GM08714 (cell line): ENCODE results near the gene GFOD2.

Experiments
- H3K4me3 ChIP-seq: fragments of 200-500 bp; sonication (Bioruptor generic); 2 replicates; pipeline ENCODE4 v1.5.1; 2014; ENCODE audit warnings: mild to moderate bottlenecking, low read length, inconsistent platforms
- ZNF274 ChIP-seq: IDR thresholded peaks from 2 replicates; pipeline ENCODE4 v1.6.1; 2012; ENCODE audit warnings: mild to moderate bottlenecking, low read depth, low read length

The GFOD2 gene

DNA sequence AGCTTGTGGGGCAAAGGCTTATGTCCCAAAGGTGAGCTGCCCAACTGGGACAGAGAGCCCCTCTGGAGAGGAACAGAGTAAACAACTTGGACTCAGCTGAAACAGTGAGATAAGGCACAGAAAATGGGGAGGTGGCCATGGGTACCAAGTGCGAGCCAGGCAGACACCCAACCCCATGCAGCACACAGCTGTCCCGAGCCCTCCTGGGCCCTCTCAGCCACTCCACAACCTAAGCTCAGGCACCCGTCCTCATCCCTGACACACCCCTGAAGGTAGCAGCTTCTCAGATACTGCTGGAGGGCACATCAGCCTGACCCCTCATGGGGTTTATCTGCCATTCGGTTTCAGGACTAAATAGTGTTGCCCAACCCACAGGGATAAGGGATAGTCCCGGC, 4.8 kb upstream of the GFOD2 start:
- no peak for TF ChIP-seq ZNF274
- H3K4me3 ChIP-seq: no peak overlapping the region

DNA sequence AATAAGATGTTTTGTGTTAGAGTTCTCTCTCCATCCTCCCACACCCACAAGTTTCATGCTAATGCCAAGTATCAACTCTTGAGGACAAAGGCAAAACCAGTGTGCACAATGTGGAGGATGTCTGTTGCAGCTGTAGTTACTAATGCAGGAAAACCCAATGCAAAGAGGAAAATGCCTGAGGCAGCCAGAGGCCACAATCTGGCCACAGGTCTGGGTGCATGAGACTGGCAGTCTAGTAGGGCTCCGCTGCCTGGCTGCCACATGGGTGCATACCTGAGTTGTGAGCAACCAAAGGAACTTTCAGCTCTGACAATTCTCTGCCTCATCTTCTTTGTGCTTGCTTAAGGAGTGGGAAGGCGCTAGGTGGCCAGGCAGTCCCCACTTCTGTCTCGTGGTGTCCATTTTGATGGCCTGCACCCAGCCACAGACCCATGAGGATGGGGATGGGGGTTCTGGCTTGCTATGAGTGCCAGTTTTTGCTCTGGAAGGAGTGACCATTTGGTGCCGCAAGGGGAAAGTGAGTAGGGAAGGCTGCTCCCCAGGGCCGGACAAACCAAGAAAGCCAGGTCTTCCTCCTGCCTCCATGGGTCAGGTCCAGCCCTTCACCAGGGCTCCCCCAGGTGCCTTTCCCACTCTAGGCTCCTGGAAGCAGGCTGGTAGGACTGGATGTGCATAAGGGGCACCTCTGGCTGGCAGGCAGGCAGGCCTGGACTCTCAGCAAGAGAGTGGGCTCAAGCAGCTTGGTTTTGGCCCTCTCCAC, 4.2 kb upstream of the GFOD2 start:
- no peak overlapping the region for H3K4me3 ChIP-seq
- no peak for TF ChIP-seq ZNF274

DNA sequence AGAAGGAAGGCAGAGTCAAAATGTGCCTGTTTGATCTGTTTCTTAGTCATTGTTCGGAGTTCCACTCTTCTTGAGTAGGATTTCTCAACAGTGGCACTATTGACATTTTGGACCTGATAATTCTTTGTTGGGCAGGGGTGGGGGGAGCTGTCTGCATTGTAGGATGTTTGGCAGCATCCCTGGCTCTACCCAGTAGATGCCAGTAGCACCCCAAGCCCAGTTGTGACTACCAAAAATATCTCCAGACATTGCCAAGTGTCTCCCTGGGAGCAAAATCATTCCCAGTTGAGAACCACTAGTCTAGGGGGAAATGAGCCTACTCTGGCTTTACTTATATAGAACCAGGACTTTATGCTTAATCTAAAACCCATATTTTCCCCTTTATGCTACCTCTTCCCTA, 1.1 kb upstream of the GFOD2 start:
- no peak for TF ChIP-seq ZNF274
- H3K4me3 ChIP-seq: peak overlapping the region; percentile 86; the same call in 1 of the 2 replicates

DNA sequence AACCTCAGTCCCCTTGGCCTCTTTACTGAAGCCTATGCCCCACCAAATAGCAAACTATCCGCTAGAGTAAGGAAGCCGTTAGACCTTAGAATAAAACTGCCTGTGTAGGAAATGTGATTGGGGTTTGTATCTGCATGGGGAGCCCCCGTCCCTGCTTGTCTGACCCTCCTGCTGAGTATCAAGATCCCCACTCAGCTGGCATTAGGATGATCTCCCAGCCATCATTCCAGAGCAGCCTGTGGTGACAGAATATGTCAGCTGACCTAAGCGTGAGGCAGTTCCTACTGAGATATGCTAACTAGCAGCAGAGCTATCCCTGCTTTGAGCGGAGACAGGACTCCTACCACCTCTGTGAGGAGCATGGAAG, 645 bp upstream of the GFOD2 start:
- H3K4me3 ChIP-seq: peak overlapping the region; percentile 86
- TF ChIP-seq ZNF274: no peak

DNA sequence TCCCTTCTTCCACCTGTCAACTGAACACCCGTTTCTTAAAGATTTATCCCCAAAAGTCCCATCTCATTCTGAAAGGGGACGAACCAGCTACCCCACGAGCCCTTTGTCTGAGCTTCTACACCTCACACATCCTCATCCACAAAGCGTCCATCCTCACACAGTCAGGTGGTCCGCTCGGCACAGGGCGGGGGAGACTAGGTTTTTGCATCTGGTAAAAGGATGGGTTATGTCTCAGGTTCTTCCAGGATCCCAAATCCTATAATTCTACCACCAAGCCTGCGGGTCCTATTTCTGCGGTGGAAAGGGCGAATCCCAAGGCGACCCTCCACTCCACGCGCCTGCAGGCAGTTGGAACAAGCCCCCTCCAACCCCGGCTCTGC, 458 bp downstream of the GFOD2 start:
- peak overlapping the region; percentile 86 for H3K4me3 ChIP-seq
- TF ChIP-seq ZNF274: no peak

DNA sequence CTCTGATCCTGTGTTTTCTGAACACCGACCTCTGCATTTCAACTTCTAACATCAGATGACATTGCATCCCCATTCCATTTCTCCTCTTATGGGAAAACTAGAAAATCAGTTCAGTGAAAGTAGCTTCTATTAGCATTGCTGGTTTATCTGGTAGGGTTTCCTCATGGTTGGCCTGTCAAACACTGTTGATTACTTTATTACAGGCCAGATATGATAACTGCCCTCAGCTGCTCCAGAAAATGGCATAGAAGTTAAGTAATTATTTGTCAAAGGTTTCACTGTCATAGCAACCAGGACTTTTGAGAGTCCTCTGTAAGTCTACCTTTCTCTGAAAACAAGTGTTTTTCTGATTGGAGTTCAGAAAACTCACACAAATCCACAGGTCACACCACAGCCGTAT, 3.0 kb downstream of the GFOD2 start:
- TF ChIP-seq ZNF274: no peak
- no peak overlapping the region for H3K4me3 ChIP-seq

DNA sequence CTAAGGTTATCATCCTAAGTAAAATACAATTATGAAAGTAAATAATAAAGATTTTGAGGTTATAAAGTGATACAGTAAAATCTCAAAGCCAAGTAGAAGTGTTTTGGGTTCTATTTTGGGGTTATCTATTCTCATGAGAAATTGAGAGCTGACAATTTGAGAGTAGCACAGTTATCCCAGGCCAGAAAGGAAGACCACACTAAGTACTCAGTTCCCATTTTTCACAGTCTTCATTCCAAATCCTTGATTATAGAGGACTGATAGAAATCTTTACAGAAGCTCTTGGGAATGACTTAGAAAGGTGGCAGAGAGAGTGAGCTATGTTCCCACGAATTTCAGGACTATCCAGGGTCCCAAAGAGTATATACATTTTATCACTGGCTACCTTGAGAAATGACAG, 4.6 kb downstream of the GFOD2 start:
- no peak overlapping the region for H3K4me3 ChIP-seq

DNA sequence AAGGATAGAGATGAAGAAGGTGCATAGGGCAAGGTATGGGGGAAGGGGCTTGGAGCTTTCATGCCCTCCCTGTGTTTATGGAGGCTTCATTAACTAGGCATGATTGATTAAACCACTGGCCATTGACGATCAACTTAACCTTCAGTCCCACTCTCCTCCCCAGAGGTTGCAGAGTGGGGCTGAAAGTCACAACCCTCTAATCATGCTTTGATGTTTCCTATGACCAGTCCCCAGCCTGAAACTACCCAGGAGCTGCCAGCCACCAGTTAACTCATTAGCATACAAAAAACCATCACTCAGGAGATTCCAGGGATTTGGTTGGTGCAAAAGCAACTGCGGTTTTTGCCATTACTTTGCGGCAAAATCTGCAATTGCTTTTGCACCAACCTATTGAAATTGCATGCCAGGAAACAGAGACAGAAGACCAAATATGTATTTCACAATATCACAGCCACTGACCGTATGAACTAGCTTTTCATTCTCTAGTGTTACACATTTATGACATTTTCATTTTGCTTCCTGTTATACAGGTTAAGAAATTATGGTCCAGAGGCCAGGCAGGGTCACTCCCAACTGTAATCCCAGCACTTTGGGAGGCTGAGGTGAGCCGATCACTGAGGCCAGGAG, 5.4 kb downstream of the GFOD2 start:
- no peak overlapping the region for H3K4me3 ChIP-seq
- no peak for TF ChIP-seq ZNF274

More for the DNA sequence above, 4.6 kb downstream of the GFOD2 start:
- TF ChIP-seq ZNF274: no peak

DNA sequence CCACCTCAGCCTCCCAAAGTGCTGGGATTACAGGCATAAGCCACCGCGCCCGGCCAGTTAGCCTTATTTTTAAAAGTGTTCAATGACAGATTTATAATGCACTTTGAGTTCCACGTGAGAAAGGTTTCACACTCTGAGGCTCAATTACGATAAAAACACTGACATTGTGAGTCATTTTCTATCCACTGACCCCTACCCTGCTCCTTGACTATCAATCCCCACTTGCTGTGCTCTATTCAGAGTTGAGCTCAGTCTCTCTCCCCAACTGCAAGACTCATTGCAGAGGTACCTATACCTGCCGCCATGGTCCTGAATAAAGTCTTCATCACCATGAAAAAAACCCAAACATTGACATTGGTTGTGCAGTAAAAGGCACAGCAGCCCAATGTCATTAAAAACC, 8.5 kb downstream of the GFOD2 start:
- H3K4me3 ChIP-seq: no peak overlapping the region
- TF ChIP-seq ZNF274: no peak

DNA sequence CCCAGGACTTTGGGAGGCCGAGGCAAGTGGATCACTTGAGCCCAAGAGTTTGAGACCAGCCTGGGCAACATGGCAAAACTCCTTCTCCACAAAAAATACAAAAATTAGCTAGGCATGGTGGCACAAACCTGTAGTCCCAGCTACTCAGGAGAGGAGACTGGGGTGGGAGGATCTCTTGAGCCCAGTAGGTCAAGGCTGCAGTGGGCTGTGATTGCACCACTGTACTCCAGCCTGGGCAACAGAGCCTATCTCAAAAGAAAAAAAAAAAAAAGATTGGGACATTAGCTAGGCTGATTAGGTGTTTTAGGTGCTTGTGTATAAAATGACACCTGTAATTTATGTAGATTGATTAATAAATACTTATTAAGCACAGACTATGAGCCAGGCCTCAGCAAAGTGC, 10.1 kb downstream of the GFOD2 start:
- H3K4me3 ChIP-seq: no peak overlapping the region
- no peak for TF ChIP-seq ZNF274

DNA sequence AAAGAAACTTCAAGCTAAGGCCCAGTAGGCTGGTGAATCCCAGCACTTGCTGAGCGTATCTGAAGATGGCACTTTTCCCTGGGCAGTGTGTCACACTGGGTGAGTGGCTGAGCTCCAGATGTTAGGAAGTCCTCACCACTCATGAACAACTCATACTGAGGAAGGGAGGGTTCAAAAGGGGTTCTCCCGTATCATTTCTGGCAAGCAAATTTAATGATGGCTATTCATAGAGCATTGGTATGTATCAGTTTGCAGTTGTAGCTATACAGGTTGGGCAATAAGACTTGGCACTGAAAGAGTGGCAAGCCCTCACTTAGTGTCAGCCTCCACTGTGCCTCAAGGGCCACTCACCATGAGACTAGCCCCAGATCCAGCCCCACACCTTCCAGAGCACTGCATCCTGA, 10.7 kb downstream of the GFOD2 start:
- H3K4me3 ChIP-seq: no peak overlapping the region
- TF ChIP-seq ZNF274: no peak

DNA sequence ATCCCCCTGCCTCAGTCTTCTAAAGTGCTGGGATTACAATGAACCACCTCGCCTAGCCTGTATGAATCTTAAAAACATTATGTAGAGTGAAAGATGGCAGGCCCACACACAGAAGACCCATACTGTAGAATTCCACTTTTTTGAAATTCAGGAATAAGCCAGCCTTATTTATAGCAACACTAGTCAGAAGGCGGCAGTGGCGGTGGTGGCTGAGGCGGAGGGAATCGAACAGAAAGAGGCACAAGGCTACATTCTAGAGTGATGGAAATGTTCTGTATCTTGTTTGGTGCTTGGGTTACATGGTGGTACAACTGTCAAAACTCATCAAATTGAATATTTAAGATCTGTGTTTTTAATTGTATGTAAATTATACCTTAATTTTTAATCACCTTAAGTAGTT, 11.3 kb downstream of the GFOD2 start:
- no peak overlapping the region for H3K4me3 ChIP-seq
- TF ChIP-seq ZNF274: no peak

DNA sequence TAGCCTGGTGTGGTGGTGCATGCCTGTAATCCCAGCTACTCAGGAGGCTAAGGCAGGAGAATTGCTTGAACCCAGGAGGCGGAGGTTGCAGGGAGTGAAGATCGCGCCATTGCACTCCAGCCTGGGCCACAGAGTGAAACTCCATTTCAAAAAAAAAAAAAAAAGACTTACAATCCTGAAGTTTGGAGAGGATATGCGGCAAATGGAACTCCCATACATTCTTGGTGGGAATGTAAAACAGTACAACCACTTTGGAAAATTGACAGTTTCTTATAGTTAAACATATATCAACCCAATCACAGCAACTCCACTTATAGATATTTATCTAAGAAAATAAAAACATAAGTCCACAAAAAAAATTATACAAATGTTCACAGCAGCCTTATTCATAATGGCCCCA, 11.9 kb downstream of the GFOD2 start:
- no peak overlapping the region for H3K4me3 ChIP-seq
- TF ChIP-seq ZNF274: no peak

DNA sequence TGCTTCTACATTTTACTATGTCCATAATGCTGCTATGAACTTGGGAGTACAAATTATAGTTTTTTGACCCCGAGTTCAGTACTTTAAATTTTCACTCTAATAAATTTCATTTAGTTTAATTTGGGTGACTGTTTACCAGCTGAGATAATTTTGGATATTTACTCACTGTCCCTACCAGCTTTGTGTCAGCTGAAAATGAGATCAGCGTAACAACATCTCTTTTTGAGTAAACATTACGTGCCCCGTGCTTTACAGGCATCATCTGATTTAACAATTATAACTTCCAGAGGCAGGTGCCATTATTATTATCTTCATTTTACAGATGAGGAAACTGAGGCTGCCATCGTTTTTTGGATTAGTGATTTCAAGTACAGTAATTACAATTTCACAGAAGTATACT, 15.0 kb downstream of the GFOD2 start:
- H3K4me3 ChIP-seq: no peak overlapping the region
- no peak for TF ChIP-seq ZNF274

DNA sequence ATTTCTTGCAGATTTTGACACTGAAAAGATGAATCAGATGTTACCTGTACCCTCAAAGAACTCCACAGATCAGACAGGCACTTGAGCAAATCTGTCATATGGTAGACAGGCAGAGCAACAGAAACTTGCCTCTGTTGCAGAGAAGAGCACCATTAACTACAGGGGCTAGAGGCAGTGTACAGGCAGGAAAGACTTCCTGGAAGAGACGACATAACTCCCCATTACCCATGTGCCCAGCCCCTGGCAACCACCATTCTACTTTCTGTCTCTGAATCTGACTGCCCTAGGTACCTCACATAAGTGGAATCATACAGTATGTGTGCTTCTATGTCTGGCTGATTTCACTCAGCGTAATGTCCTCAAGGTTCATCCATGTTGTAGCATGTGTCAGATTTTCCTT, 15.5 kb downstream of the GFOD2 start:
- no peak for TF ChIP-seq ZNF274
- H3K4me3 ChIP-seq: no peak overlapping the region

DNA sequence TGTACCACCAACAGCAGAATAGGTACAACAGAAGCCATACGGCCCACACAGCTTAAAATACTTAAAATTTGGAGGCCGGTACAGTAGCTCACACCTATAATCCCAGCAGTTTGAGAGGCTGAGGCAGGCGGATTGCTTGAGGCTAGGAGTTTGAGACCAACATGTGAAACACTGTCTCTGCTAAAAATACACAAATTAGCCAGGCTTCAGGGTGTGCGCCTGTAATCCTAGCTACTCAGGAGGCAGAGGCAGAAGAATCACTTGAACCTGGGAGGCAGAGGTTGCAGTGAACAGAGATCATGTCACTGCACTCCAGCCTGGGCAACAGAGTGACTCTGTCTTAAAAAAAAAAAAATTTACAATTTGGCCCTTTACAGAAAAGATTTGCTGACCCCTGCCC, 17.0 kb downstream of the GFOD2 start:
- no peak overlapping the region for H3K4me3 ChIP-seq
- TF ChIP-seq ZNF274: no peak
